GM19468 (cell line): ENCODE measurements around the gene NPR3.

Experiments
- ATAC-seq: cut with Tn5 transposase; IDR thresholded peaks from one replicate; pipeline ENCODE4 v1.9.1; 2021; ENCODE audit warnings: mild to moderate bottlenecking, moderate library complexity, moderate number of reproducible peaks; ENCODE audit not compliant: unreplicated experiment; ENCODE audit errors: extremely low read depth

The NPR3 gene

DNA sequence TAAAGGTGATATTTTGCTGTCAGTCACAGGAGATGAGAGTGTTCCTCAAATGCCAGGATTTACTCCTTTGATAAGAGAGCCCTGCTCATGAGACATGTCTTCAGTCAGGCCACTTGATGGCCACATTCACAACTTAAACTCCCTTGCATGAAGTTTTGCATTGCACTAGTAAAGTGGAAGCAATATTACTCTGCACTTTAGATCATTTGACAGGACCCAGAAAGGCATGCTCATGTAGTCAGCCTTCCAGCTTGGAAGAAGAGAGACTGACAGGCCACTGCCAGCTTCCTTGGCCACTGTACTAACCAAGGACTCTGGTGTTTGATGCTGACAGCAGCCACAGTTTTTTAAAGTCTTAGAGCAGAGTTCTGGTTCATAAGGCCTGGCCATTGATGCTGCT is 42.6 kb downstream of the NPR3 start:
- no peak for ATAC-seq

DNA sequence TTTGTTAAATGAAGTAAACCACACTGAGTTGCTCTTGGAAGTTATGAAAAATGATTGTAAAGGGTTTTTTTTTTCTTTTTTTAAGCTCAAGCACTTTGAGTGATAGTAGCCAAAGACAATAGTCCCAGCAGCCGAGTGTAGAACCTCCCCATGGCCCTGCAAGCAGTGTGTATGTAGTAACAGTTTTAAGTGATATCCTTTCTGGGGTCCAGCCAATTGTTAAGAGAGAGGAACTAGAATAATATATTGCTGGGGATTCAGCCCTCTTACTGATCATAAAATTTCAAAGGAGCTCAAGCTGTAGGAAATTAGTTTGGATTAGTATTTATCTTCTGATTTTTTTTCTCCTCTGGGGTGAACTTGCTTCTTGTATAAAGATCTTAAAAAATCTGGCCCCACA is 43.2 kb downstream of the NPR3 start:
- ATAC-seq = no peak

DNA sequence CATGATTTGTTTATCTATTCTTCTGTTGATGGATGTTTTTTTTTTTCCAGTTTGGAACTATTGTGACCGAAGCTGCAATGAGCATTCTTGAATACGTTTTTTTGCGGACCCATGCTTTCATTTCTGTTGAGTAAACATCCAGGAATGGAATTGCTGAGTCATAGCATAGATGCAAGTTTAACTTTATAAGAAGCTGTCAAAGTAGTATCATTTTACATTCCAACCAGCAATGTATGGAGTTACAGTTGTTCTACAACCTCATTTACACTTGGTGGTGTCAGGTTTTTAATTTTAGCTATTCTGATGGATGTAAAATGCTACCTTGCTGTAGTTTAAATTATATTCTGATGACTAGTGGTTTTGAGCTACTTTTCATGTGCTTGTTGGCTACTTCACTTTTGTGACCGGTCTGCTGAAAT is 49.0 kb downstream of the NPR3 start:
- ATAC-seq = no peak

DNA sequence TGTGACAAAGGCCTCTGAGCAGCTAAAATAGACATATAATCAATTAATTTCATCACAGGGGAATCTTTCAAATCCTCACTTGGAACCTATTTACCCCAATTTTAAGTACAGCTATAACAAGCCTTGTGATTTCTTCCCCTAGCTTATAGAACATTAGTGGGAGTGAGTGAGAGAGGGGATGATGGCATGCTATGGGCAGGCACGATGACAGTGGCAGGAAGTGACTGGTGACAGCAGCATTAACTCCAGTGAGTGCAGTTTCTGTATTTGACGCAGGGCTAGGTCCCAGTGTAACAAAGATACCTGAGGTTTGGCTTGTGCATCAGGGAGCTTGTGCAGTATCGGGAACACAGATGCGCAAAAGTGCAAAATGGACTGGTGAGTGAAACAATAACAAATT is 54.1 kb downstream of the NPR3 start:
- ATAC-seq = no peak

DNA sequence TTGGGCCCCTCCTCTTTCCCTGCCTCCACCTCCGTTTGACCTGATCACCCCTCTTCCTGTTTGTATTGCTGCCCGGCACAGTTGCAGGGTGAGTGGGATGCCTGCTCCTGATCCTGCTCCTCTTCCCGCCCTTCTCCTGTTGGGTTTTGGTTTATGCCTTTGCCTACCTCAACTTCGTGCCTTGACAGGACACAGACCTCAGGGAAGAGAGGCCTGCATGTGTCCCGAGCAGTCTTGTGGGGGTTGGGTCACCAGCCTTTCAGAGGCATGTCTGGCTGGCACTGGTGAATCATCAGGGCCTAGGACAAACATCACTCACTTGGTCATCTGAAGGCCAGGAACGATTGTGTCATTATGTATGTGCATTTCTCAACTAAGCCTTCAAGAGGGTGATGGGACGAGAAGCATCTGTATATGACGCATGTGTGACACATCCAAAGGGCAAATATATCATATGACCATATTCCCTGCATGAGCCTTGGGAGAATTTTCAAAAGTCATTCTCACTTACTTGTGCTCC is 56.9 kb downstream of the NPR3 start:
- ATAC-seq = no peak

DNA sequence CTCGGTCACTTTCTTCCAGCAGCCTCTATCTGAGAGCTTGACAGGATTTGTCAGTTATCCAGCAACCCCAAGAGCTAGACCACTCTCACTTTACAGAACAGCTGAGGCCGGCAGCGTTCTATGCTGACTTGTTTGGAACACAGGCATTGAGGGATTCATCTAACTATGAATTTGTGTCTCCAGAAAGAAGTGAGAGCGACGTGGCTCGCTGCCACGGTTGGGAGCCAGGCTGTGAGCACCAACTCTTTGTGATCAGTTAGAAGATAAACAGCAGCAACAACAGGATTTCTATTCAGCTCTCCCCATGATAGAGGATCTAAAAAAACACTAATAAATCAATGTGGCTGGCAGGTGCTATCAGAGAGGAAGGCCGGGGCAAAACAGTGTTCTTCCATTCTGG is 58.6 kb downstream of the NPR3 start:
- ATAC-seq = no peak

GRCh38 chr5:32770444-32770843 is 59.3 kb downstream of the NPR3 start:
- no peak for ATAC-seq

GRCh38 chr5:32771037-32771436 is 59.9 kb downstream of the NPR3 start:
- ATAC-seq = no peak

DNA sequence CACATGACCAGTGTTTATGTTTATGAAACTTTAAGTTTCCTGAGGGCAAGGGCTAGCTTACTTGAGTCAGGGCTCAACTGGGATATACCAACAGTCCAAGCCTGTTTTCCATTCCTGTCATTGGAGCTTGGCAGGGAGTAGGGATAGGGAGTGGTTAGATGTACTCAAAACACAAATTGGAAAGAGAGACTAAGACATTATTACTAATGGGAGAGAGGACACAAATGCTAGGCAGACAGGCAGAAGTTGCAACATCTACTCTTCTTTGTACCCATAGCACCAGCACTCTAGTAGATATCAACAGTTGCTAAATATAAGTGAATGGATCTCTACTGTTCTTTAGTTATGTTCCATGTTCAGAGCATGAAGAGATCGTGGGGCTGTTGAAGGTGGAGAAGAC is 62.8 kb downstream of the NPR3 start:
- ATAC-seq = no peak

GRCh38 chr5:32776200-32776599 is 65.1 kb downstream of the NPR3 start:
- no peak for ATAC-seq

DNA sequence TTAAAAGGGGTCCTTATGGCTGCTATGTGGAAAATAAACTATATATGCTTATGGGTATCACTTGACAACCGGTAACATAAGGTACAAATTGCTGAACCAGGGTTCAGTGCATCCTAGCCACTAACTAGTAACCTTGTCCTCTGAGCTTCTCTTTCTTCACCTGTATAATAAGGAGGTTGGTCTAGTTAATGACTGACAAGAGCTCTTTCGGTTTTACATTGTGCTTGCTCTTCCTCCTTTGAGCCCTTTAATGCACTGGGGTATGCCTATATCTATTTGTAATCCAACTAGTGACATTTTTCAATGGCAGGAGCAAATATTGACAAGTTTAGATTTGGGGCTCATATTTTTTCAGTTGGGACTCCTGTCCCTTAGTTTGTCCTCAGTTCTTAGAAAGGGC is 66.1 kb downstream of the NPR3 start:
- no peak for ATAC-seq

DNA sequence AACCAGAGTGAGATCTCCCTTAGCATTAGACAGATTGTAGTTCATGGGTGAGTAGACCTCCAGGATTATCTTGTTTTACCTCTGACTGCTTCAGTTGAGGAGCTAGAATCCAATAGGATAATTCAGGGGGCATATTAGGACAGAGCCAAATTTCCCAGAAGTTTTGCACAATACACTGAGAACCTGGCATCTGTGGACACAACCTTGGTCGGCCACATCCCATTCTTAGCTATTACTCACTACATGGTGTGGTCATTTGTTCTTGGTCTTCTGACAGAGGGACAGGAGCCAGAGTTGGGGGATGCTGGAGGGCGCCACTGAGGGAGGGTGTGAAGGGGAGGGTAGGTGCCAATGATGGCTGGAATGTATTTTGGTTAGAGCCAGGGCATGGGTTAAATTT is 66.6 kb downstream of the NPR3 start:
- no peak for ATAC-seq

DNA sequence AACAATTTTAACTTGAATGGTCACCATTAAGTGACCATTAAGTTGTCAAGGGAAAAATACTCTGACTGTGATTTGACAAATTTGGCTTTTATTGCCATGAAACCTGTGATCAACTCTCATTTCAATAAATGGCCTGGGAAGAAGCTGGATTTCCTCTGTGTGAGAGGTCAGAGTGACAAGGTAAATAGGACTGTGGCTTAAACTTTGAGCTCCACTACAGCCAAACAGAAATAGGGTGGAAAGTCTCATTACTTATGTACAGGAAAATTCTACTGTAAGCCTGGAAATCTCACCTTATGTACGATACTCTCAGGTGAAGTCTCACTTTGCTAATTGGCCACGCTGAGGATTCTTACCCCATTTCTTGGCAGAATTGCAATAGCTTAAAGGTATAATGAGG is 67.3 kb downstream of the NPR3 start:
- no peak for ATAC-seq

GRCh38 chr5:32779754-32780415 is 68.8 kb downstream of the NPR3 start:
- ATAC-seq = no peak

GRCh38 chr5:32780508-32780919 is 69.4 kb downstream of the NPR3 start:
- no peak for ATAC-seq

DNA sequence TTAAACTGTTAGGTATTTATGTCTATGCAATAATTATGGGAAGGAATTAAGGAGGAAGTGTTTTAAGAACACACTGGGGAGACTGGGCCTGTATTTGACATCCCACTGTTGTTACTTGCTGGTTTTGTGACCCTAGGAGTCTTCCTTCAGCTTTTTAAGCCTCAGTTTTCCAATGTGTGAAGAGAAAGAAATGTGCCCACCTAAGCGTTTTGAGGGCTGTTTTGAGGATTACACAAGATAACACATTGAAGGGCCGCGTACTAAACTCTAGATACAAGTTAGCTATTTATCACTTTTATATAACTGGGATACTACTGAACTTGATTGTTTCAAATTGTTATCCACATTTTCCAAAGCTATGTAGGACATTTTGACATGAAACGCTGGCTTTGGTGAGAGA is 72.5 kb downstream of the NPR3 start:
- ATAC-seq = no peak

GRCh38 chr5:32785611-32786254 is 74.6 kb downstream of the NPR3 start:
- ATAC-seq = peak; percentile 9

DNA sequence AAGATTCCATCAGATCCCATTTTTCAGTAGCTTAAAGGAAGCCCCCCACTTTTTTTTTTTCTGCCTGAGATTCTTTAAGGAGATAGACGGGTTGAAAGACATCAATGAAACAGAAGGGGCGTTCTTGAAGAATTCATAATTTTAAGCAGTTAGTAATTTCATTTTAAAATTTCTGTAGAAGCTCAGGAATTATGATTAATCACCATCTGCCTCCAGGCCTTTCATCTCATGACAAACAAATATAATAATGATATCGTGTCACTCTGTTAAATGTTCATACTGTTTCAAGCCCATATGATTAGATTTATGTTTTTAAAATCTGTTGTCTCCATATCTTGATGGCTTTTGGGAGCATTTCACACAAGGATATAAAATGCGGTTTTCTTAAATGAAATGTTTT is 75.2 kb downstream of the NPR3 start:
- no peak for ATAC-seq

GRCh38 chr5:32790411-32790951 is 79.4 kb downstream of the NPR3 start:
- no peak for ATAC-seq

DNA sequence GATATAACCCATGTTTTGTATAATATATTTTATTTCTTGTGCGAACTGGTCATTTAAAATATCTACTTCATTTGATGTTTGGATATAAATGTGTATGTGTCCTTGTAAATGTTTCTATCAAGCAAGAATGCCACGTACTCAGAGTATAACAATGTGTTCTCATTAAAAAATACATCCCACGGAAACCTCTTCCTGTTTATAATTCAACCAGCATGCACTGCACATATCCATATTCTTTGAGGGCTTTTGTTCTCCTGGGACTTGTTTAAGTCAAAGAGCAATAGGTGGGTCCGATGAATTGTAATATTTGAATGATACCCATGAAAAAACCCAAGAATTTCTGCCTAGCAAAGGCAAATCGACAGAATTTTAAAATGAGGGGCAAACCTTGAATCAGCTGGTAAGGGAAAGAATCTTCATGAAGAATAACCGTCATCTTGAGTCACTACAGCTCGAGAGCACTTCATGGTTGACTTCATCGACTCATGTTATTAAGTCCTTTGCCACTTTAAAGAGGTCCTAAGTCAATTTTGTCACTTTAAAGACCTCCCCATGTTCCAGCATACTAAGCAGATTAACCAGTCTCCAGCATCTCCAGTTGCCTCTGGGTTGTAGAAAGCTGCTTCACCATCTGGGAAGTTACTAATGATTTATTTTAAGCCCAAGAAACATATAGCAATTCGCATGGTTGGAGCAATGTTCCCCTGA is 80.6 kb downstream of the NPR3 start:
- no peak for ATAC-seq

GRCh38 chr5:32794086-32794485 is 83.0 kb downstream of the NPR3 start:
- no peak for ATAC-seq
